KMS-11 (cell line): Measurements from ENCODE around the gene IL36G.

Experiments used
- H2AFZ ChIP-seq: fragments of 200-600 bp; sonication (generic); 2 replicates; pipeline ENCODE4 v1.6.1; 2016; ENCODE audit warnings: antibody characterized with exemption, mixed run types, low read depth
- H3K27ac ChIP-seq: fragments of 200-600 bp; sonication (generic); 2 replicates; pipeline ENCODE4 v1.6.1; 2016; ENCODE audit warnings: mild to moderate bottlenecking, mixed run types
- H3K27me3 ChIP-seq: fragments of 200-600 bp; sonication (generic); 2 replicates; pipeline ENCODE4 v1.6.1; 2017; ENCODE audit warnings: mild to moderate bottlenecking, low read depth, mixed run types, moderate library complexity; ENCODE audit not compliant: insufficient read depth
- H3K36me3 ChIP-seq: fragments of 200-600 bp; sonication (generic); 2 replicates; pipeline ENCODE4 v1.6.1; 2017; ENCODE audit warnings: mild to moderate bottlenecking, mixed run types; ENCODE audit not compliant: insufficient read depth
- H3K4me1 ChIP-seq: fragments of 200-600 bp; sonication (generic); 2 replicates; pipeline ENCODE4 v1.6.1; 2016; ENCODE audit warnings: mild to moderate bottlenecking, low read depth, mixed run types; ENCODE audit not compliant: poor library complexity, severe bottlenecking
- H3K4me2 ChIP-seq: fragments of 200-600 bp; sonication (generic); 2 replicates; pipeline ENCODE4 v1.7.0; 2016; ENCODE audit warnings: mild to moderate bottlenecking, mixed run types
- H3K4me3 ChIP-seq: fragments of 200-600 bp; sonication (generic); IDR thresholded peaks from 2 replicates; pipeline ENCODE4 v1.6.1; 2017; ENCODE audit warnings: low read depth, low read length, mixed read lengths; ENCODE audit not compliant: insufficient read depth
- H3K79me2 ChIP-seq: fragments of 200-600 bp; sonication (generic); 2 replicates; pipeline ENCODE4 v1.6.1; 2016; ENCODE audit warnings: low read depth, mixed run types; ENCODE audit not compliant: insufficient read depth
- H3K9ac ChIP-seq: fragments of 200-600 bp; sonication (generic); 2 replicates; pipeline ENCODE4 v1.6.1; 2016; ENCODE audit warnings: mild to moderate bottlenecking, mixed run types
- H4K20me1 ChIP-seq: fragments of 200-600 bp; sonication (generic); 2 replicates; pipeline ENCODE4 v1.6.1; 2016; ENCODE audit warnings: mild to moderate bottlenecking, mixed run types; ENCODE audit not compliant: insufficient read depth
- CTCF ChIP-seq: fragments of 200-600 bp; sonication (generic); conservative IDR thresholded peaks from 2 replicates; pipeline ENCODE4 v1.6.1; 2017; ENCODE audit warnings: low read depth, mild to moderate bottlenecking, antibody characterized with exemption, low read length, moderate library complexity, mixed read lengths

Gene IL36G

GRCh38 chr2:113015655-113016054 is 37.8 kb downstream of the IL36G start:
- Histone ChIP-seq H3K27ac (no peak overlapping the region), H3K36me3 (no peaks in the 10 kb centered on the region), H3K4me3 (no peak overlapping the region), H3K27me3 (no peaks in the 10 kb centered on the region), H3K79me2 (no peaks in the 10 kb centered on the region), H3K4me1 (no peaks in the 10 kb centered on the region), H2AFZ (no peak overlapping the region), H3K9ac (no peak overlapping the region), H3K4me2 (no peak overlapping the region), H4K20me1 (no peaks in the 10 kb centered on the region)
- no peak for TF ChIP-seq CTCF

GRCh38 chr2:113018509-113018908 is 40.7 kb downstream of the IL36G start:
- H3K9ac ChIP-seq, result no peak overlapping the region
- H2AFZ ChIP-seq, result no peak overlapping the region
- no peak overlapping the region for H3K4me3 ChIP-seq
- no peaks in the 10 kb centered on the region for H4K20me1 ChIP-seq
- H3K36me3 ChIP-seq, result no peaks in the 10 kb centered on the region
- no peaks in the 10 kb centered on the region for H3K27me3 ChIP-seq
- no peak overlapping the region for H3K27ac ChIP-seq
- no peaks in the 10 kb centered on the region for H3K79me2 ChIP-seq
- H3K4me1 ChIP-seq, result no peaks in the 10 kb centered on the region
- no peak overlapping the region for H3K4me2 ChIP-seq
- no peak for TF ChIP-seq CTCF

GRCh38 chr2:113021312-113021711 is 43.5 kb downstream of the IL36G start:
- no peak overlapping the region for H3K27ac ChIP-seq
- no peak overlapping the region for H3K9ac ChIP-seq
- no peaks in the 10 kb centered on the region for H4K20me1 ChIP-seq
- H3K79me2 ChIP-seq, result no peaks in the 10 kb centered on the region
- H3K27me3 ChIP-seq, result no peaks in the 10 kb centered on the region
- H3K4me1 ChIP-seq, result no peaks in the 10 kb centered on the region
- H3K4me3 ChIP-seq, result no peak overlapping the region
- H3K36me3 ChIP-seq, result no peaks in the 10 kb centered on the region
- no peak for TF ChIP-seq CTCF
- no peak overlapping the region for H2AFZ ChIP-seq
- H3K4me2 ChIP-seq, result no peak overlapping the region

GRCh38 chr2:113024764-113025163 is 47.0 kb downstream of the IL36G start:
- no peak for TF ChIP-seq CTCF
- no peak overlapping the region for H3K9ac ChIP-seq
- H2AFZ ChIP-seq, result no peak overlapping the region
- H3K36me3 ChIP-seq, result no peaks in the 10 kb centered on the region
- no peaks in the 10 kb centered on the region for H3K79me2 ChIP-seq
- H3K27ac ChIP-seq, result no peak overlapping the region
- no peak overlapping the region for H3K4me3 ChIP-seq
- no peak overlapping the region for H3K4me2 ChIP-seq
- no peaks in the 10 kb centered on the region for H3K4me1 ChIP-seq
- H4K20me1 ChIP-seq, result no peaks in the 10 kb centered on the region
- no peaks in the 10 kb centered on the region for H3K27me3 ChIP-seq

- Histone ChIP-seq H3K4me2 (no peak overlapping the region), H3K79me2 (no peaks in the 10 kb centered on the region), H3K27me3 (no peaks in the 10 kb centered on the region)
Observed at GRCh38 chr2:113025737-113026136, 47.9 kb downstream of the IL36G start.

More at GRCh38 chr2:113025737-113026136, 47.9 kb downstream of the IL36G start:
- Histone ChIP-seq H4K20me1 (no peaks in the 10 kb centered on the region), H3K4me1 (no peaks in the 10 kb centered on the region), H3K4me3 (no peak overlapping the region), H3K9ac (no peak overlapping the region), H3K36me3 (no peaks in the 10 kb centered on the region), H3K27ac (no peak overlapping the region), H2AFZ (no peak overlapping the region)
- TF ChIP-seq CTCF, result no peak
